ENCODE measurements around the gene FGF11.

DNA sequence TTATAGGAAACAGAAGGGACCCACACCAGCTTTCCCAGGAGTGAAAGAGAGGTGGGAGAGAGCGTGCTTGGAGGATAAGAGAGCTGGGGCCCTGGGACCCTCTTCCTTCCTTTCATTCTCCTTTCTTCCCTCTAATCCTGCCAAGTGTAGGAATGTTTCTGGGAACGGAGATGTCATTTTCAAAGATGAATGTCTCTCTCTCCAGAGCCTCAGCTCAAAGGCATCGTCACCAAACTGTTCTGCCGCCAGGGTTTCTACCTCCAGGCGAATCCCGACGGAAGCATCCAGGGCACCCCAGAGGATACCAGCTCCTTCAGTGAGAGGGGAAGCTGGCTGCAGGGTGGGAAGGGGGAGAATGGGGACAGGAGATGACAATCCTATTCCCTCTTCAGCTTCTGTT, 2.0 kb downstream of the FGF11 start:
- TF ChIP-seq, protein P1, sequence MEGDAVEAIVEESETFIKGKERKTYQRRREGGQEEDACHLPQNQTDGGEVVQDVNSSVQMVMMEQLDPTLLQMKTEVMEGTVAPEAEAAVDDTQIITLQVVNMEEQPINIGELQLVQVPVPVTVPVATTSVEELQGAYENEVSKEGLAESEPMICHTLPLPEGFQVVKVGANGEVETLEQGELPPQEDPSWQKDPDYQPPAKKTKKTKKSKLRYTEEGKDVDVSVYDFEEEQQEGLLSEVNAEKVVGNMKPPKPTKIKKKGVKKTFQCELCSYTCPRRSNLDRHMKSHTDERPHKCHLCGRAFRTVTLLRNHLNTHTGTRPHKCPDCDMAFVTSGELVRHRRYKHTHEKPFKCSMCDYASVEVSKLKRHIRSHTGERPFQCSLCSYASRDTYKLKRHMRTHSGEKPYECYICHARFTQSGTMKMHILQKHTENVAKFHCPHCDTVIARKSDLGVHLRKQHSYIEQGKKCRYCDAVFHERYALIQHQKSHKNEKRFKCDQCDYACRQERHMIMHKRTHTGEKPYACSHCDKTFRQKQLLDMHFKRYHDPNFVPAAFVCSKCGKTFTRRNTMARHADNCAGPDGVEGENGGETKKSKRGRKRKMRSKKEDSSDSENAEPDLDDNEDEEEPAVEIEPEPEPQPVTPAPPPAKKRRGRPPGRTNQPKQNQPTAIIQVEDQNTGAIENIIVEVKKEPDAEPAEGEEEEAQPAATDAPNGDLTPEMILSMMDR (conservative IDR thresholded peaks at IDR 0.05 in 1 of 2, IDR thresholded peaks at IDR 0.05 in 1 of 2; ENCODE audit: extremely low read depth in 1 of 2, insufficient read depth in 1 of 2, low read depth in 1 of 2, low read length in 2 of 2) = no peak
- TF ChIP-seq EZH2 (IDR thresholded peaks at IDR 0.05; ENCODE audit: borderline replicate concordance, low read length) = no peak
